Endothelial cell of umbilical vein (primary cell): ENCODE data around the gene C10orf143. TPM values are rescaled to one million over a fixed set of nuclear protein-coding genes. Genes with fewer than 3 reads are reported as not detected.

Source experiments
- BruUV-seq: library from RNA; stranded (reverse); fragments of 400-500 nt; replicated peaks from 2 replicates; lab custom pipeline; 2021; lab: Mats Ljungman, UMichigan
- CTCF ChIA-PET: fragments of 300-600, 350-600 bp; sonication (Branson Sonifier 250); formaldehyde crosslinking; loops from one replicate; lab custom pipeline; 2021; ENCODE audit warnings: antibody characterized with exemption, inconsistent platforms; lab: Charles Lee
- POLR2A ChIA-PET: fragments of 300-600, 350-600 bp; sonication (Branson Sonifier 250); formaldehyde crosslinking; loops from one replicate; lab custom pipeline; 2021; ENCODE audit warnings: antibody characterized with exemption, inconsistent platforms; lab: Charles Lee
- DNase-seq: peaks from one replicate; pipeline ENCODE4 v3.0.0-alpha.2; 2011; ENCODE audit warnings: low read depth, low spot score
- FAIRE-seq: peaks from 2 replicates; lab custom pipeline; 2011; peaks lifted over from hg19 to GRCh38; lab: Jason Lieb, UNC
- H2AFZ ChIP-seq: 2 replicates; pipeline ENCODE4 v1.6.0; 2012; ENCODE audit warnings: low read depth, low read length, control low read depth, inconsistent platforms
- H3K27ac ChIP-seq: 2 replicates; pipeline ENCODE4 v1.5.1; 2011; ENCODE audit warnings: low read depth, mild to moderate bottlenecking, control low read depth, low read length, moderate library complexity; ENCODE audit not compliant: insufficient read depth
- H3K27me3 ChIP-seq, 2 experiments: 2 replicates each; pipeline versions ENCODE4 v1.6.0 to v1.6.1; 2011; ENCODE audit warnings: low read length in 2 of 2, mixed read lengths in 1 of 2; ENCODE audit not compliant: control insufficient read depth in 2 of 2, insufficient read depth in 2 of 2
- H3K36me3 ChIP-seq, 2 experiments: 2 replicates in 1 of 2; 3 replicates in 1 of 2; pipeline ENCODE4 v1.5.1; 2011; ENCODE audit warnings: low read length in 2 of 2, mild to moderate bottlenecking in 1 of 2, moderate library complexity in 1 of 2; ENCODE audit not compliant: control insufficient read depth in 2 of 2, insufficient read depth in 2 of 2; ENCODE audit errors: extremely low read depth in 1 of 2
- H3K4me1 ChIP-seq: 3 replicates; pipeline ENCODE4 v1.5.1; 2011; ENCODE audit warnings: mild to moderate bottlenecking, low read length; ENCODE audit not compliant: control insufficient read depth, insufficient read depth; ENCODE audit errors: extremely low read depth
- H3K4me2 ChIP-seq: 2 replicates; pipeline ENCODE4 v1.6.1; 2011; ENCODE audit warnings: low read length, control low read depth, mixed read lengths; ENCODE audit not compliant: insufficient read depth
- H3K4me3 ChIP-seq, 3 experiments: fragments of 200-600 bp in 1 of 3; sonication (generic), shearing (Covaris generic) in 1 of 3; replicated peaks in 1 of 3; 2 replicates each; pipeline ENCODE4 v1.5.1; 2011 to 2016; ENCODE audit warnings: control low read depth in 3 of 3, low read length in 3 of 3, mild to moderate bottlenecking in 2 of 3, inconsistent platforms in 1 of 3, low read depth in 1 of 3, moderate library complexity in 1 of 3; ENCODE audit not compliant: insufficient read depth in 1 of 3
- H3K79me2 ChIP-seq: 2 replicates; pipeline ENCODE4 v1.6.0; 2012; ENCODE audit warnings: low read length, inconsistent platforms; ENCODE audit not compliant: control insufficient read depth, insufficient read depth
- H3K9ac ChIP-seq: replicated peaks from 2 replicates; pipeline ENCODE3; 2011; ENCODE audit warnings: low read length, control low read depth; ENCODE audit not compliant: insufficient read depth; ENCODE audit errors: extremely low read depth
- H3K9me1 ChIP-seq: replicated peaks from 3 replicates; pipeline ENCODE4 v1.6.0; 2011; ENCODE audit warnings: mild to moderate bottlenecking, low read length; ENCODE audit not compliant: control insufficient read depth, insufficient read depth; ENCODE audit errors: extremely low read depth
- H3K9me3 ChIP-seq: replicated peaks from 2 replicates; pipeline ENCODE4 v1.5.1; 2012; ENCODE audit warnings: low read length, inconsistent platforms; ENCODE audit not compliant: control insufficient read depth, insufficient read depth
- H4K20me1 ChIP-seq: replicated peaks from 2 replicates; pipeline ENCODE3; 2011; ENCODE audit warnings: mild to moderate bottlenecking, low read length; ENCODE audit not compliant: control insufficient read depth, insufficient read depth; ENCODE audit errors: extremely low read depth
- CTCF ChIP-seq, 2 donors: IDR thresholded peaks; 1 replicate in 1 of 2; 2 replicates in 1 of 2; pipeline ENCODE4 v1.5.1; 2011; ENCODE audit warnings: low read length in 2 of 2, mild to moderate bottlenecking in 2 of 2, moderate library complexity in 2 of 2, control low read depth in 1 of 2, inconsistent platforms in 1 of 2, low read depth in 1 of 2; ENCODE audit not compliant: insufficient read depth in 1 of 2; ENCODE audit errors: extremely low read depth in 1 of 2
- EZH2 ChIP-seq: IDR thresholded peaks from 2 replicates; pipeline ENCODE4 v1.6.1; 2012; ENCODE audit warnings: borderline replicate concordance, low read depth, mild to moderate bottlenecking, moderate library complexity, low read length, inconsistent platforms; ENCODE audit not compliant: severe bottlenecking
- FOS ChIP-seq: IDR thresholded peaks from 2 replicates; pipeline ENCODE4 v1.6.1; 2011; ENCODE audit warnings: mild to moderate bottlenecking, low read length, moderate library complexity, borderline replicate concordance; ENCODE audit not compliant: insufficient read depth
- GATA2 ChIP-seq: IDR thresholded peaks from 2 replicates; pipeline ENCODE4 v1.7.0; 2011; ENCODE audit warnings: low read depth, mild to moderate bottlenecking, moderate library complexity, mixed read lengths, low read length; ENCODE audit not compliant: insufficient read length, insufficient read depth
- JUN ChIP-seq: IDR thresholded peaks from 2 replicates; pipeline ENCODE4 v1.6.1; 2011; ENCODE audit warnings: borderline replicate concordance, low read depth; ENCODE audit not compliant: insufficient read length, insufficient read depth
- MAX ChIP-seq: IDR thresholded peaks from 2 replicates; pipeline ENCODE4 v1.6.1; 2011; ENCODE audit not compliant: insufficient read depth, insufficient read length
- MYC ChIP-seq: IDR thresholded peaks from one replicate; pipeline ENCODE4 v1.6.1; 2011; ENCODE audit warnings: mild to moderate bottlenecking, low read depth, low read length
- POLR2A ChIP-seq: IDR thresholded peaks from 2 replicates; pipeline ENCODE4 v1.6.1; 2012; ENCODE audit warnings: low read depth, mild to moderate bottlenecking, control low read depth, low read length
- POLR2AphosphoS5 ChIP-seq: IDR thresholded peaks from 2 replicates; pipeline ENCODE4 v1.6.1; 2012; ENCODE audit warnings: low read depth, mild to moderate bottlenecking, control low read depth, low read length, moderate library complexity; ENCODE audit not compliant: insufficient read depth
- dilution Hi-C: fragments of 300-500 bp; cut with MboI; formaldehyde crosslinking; loops from one replicate; pipeline ENCODE4 v1.15.0; 2019; ENCODE audit warnings: low sequenced_read_pairs; ENCODE audit not compliant: extremely low pct_ligation_motif_present
- intact Hi-C: fragments of 100-400 bp; cut with micrococcal nuclease; formaldehyde crosslinking; loops from one replicate; pipeline ENCODE4 v1.10.0; 2022
- polyA plus RNA-seq, 4 experiments: library from polyadenylated mRNA; depleted of rRNA in 3 of 4; stranded (reverse) in 3 of 4; unstranded in 1 of 4; fragments of >200 nt; gene quantifications; 2 replicates each; pipeline versions ENCODE4 v1.2.1 to v1.2.3, GENCODE V29; 2011 to 2012; ENCODE audit warnings: missing spikeins in 1 of 4
- total RNA-seq: library from RNA; stranded (reverse); gene quantifications from 2 replicates; pipeline ENCODE4 v1.2.3, GENCODE V29; 2021

C10orf143 gene
- total and polyA plus RNA-seq, 2 donors (not counting 3 experiments of a cell fraction or from before 2014, with no cell fraction given): 0.26 to 0.44 TPM

- POLR2A ChIA-PET: no interaction called here
- no peak overlapping the region for H2AFZ ChIP-seq
These were observed 48.7 kb upstream of the C10orf143 start for GRCh38 chr10:130159192-130159794.

More at GRCh38 chr10:130159192-130159794, 48.7 kb upstream of the C10orf143 start:
- Histone ChIP-seq H3K36me3 (peaks cover 2 to 10% of the 10 kb centered on the region in 2 experiments), H3K27ac (no peak overlapping the region), H3K9me3 (no peaks in the 10 kb centered on the region), H3K4me2 (no peak overlapping the region), H3K4me3 (no peak overlapping the region), H3K27me3 (no peaks in the 10 kb centered on the region), H3K9me1 (no peaks in the 10 kb centered on the region), H3K4me1 (peaks cover 2% of the 10 kb centered on the region), H4K20me1 (peaks cover 7% of the 10 kb centered on the region), H3K79me2 (peaks cover 63% of the 10 kb centered on the region), H3K9ac (no peak overlapping the region)
- no peak for DNase-seq
- BruUV-seq: no TSS peak
- no peak for FAIRE-seq
- TF ChIP-seq POLR2AphosphoS5: no peak
- TF ChIP-seq GATA2: no peak
- TF ChIP-seq MAX: no peak
- no peak for TF ChIP-seq CTCF (IDR thresholded peaks at IDR 0.05; ENCODE audit: extremely low read depth in 1 of 2, insufficient read depth in 1 of 2, low read depth in 1 of 2, low read length in 2 of 2)
- TF ChIP-seq EZH2: no peak
- TF ChIP-seq FOS: no peak
- no peak for TF ChIP-seq POLR2A
- TF ChIP-seq MYC: no peak
- TF ChIP-seq JUN: no peak
- intact Hi-C loops (no loop called here), dilution Hi-C loops (no loop called here)
- CTCF ChIA-PET: no interaction called here
